GM12873 (cell line): Measurements from ENCODE around the gene BCAR3.

Source experiments
- TF ChIP-seq, protein P1 (sequence below): IDR thresholded peaks from 2 replicates; pipeline ENCODE4 v1.5.1; 2012; ENCODE audit warnings: low read depth, mild to moderate bottlenecking, moderate library complexity, low read length, control low read depth; ENCODE audit not compliant: insufficient read depth; ENCODE audit errors: missing control alignments

BCAR3 gene

GRCh38 chr1:93663208-93663614, 18.4 kb downstream of the BCAR3 start:
- TF ChIP-seq, protein P1, sequence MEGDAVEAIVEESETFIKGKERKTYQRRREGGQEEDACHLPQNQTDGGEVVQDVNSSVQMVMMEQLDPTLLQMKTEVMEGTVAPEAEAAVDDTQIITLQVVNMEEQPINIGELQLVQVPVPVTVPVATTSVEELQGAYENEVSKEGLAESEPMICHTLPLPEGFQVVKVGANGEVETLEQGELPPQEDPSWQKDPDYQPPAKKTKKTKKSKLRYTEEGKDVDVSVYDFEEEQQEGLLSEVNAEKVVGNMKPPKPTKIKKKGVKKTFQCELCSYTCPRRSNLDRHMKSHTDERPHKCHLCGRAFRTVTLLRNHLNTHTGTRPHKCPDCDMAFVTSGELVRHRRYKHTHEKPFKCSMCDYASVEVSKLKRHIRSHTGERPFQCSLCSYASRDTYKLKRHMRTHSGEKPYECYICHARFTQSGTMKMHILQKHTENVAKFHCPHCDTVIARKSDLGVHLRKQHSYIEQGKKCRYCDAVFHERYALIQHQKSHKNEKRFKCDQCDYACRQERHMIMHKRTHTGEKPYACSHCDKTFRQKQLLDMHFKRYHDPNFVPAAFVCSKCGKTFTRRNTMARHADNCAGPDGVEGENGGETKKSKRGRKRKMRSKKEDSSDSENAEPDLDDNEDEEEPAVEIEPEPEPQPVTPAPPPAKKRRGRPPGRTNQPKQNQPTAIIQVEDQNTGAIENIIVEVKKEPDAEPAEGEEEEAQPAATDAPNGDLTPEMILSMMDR: no peak

- TF ChIP-seq, protein P1: no peak
These were observed 19.0 kb downstream of the BCAR3 start for GRCh38 chr1:93662481-93663207.

DNA sequence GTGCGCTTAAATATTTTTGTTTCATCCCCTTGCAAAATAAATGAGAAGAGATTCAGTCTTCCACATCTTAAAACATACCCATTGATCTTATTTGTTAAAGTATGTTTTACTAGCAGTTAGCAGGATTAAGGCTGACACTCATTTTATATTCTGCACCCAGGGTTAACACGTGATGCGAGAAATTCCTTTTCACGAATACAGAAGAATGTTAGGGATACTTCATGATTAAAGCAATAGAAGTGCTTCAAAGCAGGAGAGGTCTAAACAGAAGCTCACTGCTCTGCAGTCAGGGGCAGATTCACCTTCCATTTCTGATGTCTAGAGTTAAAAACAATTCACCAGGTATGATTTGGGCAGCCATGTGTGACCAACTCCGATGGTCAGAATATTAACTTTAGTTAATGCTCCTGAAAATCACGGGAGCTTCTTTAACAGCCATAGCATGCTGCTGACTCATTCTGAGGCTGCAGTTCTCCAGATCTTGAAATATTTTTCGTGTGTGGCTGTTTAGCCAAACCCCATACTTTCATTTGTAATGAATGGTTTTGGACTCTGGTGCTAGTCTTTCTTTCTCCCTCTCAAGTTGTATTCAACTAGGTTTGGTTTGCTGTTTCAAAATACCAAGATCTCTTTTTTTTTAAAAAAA, 19.7 kb downstream of the BCAR3 start:
- TF ChIP-seq, protein P1: no peak

DNA sequence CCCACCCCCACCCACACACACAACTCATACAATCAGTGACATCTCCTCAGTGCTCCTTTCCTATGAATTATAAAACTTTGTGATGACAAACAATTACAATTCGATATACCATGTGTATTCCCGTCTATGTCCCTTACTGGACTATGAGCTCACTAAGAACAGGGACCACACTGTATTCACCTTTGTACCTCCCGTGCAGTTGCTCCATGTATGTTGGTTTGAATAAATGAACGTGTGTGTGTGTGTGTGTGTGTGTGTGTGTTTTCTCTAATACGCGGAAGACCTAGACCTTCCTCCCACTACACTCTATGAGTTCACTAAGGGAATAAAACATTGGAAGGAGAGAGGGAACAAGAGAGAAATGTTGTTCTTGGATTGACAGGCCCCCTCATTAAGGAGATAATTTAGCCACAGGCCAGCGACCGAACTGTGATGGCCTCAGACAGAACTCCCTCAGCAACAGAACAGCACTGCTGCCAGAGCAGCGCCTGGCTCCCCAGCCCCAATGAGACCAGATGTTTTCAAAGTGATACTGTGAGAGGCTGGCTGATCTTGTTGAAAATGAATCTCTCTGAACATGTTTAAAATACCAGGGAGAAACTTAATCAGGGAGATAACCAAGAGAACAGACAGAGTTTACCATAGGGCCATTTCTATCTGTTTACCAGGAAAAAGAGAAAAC, 21.7 kb downstream of the BCAR3 start:
- TF ChIP-seq, protein P1: no peak

DNA sequence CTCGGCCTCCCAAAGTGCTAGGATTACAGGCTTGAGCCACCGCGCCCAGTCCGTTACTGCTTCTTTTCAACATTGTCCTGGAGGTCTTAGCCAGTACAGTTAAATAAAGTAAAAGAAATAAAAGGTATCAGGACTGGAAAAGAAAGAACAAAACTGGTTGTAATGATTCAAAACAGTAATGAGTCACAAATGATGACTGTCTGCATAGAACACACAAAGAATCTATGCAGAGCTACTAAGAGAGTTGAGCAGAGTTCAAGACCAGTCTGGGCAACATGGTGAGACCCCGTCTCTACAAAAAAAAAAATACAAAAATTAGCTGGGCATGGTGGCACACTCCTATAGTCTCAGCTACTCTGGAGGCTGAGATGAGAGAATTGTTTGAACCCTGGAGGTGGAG, 23.4 kb downstream of the BCAR3 start:
- TF ChIP-seq, protein P1: no peak

DNA sequence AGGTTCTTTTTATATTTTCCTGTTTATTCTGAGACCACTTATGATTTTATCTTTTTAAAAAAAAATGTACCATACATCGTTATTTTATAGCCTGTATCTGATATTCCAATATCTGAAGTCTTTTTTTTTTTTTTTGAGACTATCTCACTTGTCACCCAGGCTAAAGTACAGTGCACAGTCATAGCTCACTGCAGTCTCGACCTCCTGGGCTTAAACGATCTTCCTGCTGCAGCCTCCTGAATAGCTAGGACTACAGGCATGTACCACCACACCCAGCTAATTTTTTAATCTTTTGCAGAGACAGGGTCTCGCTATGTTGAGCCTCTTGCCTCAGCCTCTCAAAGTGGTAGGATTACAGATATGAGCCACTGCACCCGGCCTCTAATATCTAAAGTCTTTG, 25.1 kb downstream of the BCAR3 start:
- TF ChIP-seq, protein P1: no peak

- TF ChIP-seq, protein P1: no peak
These were observed 28.0 kb downstream of the BCAR3 start for GRCh38 chr1:93653656-93654055.
